NCI-H2081 (cell line): ENCODE measurements around the gene ZFX.

Source experiments
- DNase-seq, 2 experiments: peaks; one replicate each; lab custom pipeline; 2025; lab: John Stamatoyannopoulos, UW

Gene ZFX

GRCh38 chrX:24202465-24203031 is 53.0 kb downstream of the ZFX start:
- no peak for DNase-seq

- no peak for DNase-seq
Observed at GRCh38 chrX:24203072-24203808, 53.7 kb downstream of the ZFX start.

DNA sequence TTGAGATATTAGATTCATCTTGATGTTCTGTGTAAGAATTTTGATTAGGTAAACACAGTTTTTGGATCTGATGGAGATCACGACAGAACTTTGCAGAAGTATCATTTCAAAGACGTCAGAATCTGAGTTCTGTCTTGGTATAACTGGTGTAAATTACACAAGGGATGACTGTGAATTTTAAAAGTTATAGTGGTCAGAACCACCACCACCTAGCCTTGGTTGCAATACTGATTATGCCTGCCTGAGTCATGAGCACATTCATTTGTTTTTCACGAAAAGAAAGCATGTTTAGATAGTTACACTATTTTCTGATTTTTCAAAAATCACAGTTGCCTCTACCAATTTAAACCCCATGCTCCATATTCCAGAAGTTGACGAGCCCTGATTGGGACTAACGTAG is 54.8 kb downstream of the ZFX start:
- no peak for DNase-seq

- no peak for DNase-seq
Observed at GRCh38 chrX:24204958-24205357, 55.4 kb downstream of the ZFX start.

DNA sequence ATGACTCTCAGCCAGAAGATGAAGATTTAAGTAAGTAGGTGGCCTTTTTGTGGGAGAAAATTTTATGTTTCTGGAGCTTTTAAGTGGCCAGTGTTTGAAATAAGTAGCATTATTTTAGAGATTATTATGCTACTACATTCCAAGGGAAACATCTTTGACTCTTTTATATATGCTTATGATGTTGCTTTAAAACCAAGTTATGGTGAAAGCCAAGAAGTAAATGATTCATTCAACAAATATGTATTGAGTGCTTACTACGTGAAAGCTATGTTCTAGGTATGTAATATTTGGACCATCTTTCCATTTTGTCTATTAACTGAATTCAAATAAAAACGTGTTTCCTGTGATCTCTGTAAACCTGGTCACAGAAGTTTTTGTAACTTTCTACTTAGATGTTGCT is 58.3 kb downstream of the ZFX start:
- no peak for DNase-seq

DNA sequence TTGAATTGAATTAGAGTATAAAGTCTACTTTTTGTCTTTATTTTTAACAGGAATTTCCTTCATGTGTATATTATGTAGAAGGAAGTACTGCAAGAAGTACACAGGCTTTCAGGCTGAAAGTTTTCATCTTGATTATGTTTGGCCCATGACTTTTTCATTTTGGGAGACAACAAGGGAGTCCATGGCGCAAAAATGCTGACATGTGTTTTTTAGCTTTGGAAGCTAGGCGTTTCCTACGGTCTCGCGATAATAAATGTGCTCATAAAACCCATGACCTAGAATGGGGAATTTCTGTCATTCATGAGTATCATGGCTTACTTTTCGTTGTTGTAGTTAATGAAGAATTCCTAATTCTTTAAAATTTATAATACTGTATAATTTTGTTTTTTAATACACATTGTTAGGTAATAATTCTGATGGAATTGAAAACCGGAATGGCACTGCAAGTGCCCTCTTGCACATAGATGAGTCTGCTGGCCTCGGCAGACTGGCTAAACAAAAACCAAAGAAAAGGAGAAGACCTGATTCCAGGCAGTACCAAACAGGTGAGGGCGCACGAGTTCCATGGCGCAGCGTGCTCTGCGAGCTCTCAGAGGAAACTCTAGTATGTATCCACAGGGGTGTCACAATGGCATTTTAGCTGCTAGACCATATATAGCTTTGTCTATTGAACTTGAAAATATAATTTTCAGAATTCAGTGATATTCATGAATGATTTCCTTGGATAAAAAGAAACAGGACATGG is 59.1 kb downstream of the ZFX start:
- no peak for DNase-seq

DNA sequence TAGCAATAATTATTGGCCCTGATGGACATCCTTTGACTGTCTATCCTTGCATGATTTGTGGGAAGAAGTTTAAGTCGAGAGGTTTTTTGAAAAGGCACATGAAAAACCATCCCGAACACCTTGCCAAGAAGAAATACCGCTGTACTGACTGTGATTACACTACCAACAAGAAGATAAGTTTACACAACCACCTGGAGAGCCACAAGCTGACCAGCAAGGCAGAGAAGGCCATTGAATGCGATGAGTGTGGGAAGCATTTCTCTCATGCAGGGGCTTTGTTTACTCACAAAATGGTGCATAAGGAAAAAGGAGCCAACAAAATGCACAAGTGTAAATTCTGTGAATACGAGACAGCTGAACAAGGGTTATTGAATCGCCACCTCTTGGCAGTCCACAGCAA is 60.7 kb downstream of the ZFX start:
- no peak for DNase-seq

DNA sequence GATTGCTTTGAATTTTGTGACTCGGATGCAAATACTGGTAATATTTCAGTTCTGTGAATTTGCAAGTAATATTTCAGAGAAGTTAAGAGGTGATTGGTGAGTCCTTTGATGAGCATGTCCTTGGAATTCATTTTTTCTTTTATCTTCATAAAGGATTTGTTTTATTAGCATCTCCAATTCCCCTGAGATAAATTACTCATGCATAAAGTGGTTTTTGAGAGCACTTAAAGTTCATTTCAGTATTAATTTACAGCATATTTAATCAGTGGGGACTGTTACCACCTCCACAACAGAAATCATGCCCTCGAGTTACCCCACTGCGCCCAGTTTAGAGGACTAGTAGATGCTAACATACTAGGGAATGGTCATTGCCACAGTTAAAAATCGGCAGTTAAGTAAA is 65.0 kb downstream of the ZFX start:
- no peak for DNase-seq

GRCh38 chrX:24215272-24215671 is 65.7 kb downstream of the ZFX start:
- no peak for DNase-seq

GRCh38 chrX:24216037-24216436 is 66.5 kb downstream of the ZFX start:
- no peak for DNase-seq

GRCh38 chrX:24216827-24217226 is 67.3 kb downstream of the ZFX start:
- no peak for DNase-seq

DNA sequence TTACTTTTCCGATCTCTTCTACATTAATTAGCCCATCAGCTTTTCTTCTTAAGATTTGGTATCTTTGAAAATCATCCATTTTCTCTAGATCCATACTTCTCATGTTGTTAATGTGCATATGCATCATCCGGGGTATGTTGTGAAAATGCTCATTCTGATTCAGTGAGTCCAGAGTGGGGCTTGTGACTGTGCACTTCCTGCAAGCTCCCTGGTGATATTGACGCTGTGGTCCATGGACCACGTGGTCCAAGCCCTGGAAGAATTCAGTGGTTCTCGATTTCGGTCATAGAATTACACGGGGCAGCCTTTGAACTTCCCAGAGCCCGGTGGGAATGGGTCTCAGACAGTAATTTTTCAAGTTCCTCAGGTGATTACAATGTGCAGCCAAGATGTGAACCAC is 69.8 kb downstream of the ZFX start:
- no peak for DNase-seq

DNA sequence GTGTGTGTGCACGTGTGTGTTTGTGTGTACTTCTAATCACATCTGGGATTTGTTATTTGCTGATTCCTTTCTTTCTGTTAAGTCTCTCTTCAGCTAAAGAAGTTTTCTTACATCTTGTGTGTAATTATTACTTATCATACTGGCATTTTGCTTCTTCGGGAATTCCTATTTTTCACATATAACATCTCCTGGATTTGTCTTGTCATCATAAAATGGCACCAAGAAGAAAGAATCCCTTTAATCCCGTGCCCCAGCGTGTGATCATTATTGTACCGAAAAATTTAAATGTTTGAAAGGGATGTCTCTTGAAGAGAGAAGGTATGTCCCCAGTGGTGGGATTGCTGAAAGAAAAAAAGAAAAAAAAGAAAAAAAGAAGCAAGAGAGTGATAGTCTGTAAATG is 72.3 kb downstream of the ZFX start:
- no peak for DNase-seq

DNA sequence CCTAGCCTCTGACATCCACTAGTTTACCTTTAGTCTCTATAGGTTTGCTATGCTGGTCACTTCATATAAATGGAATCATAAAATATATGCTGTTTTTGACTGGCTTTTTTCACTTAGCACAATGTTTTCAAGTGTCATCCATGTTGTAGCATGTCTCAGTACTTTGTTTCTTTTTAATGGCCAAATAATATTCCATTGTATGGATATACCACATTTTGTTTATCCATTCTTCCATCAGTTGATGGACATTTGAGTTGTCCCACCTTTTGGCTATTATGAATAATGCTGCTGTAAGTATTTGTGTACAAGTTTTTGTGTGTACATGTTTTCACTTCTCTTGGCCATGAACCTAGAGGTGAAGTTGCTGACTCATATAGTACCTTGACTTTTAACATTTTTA is 75.7 kb downstream of the ZFX start:
- DNase-seq = no peak

DNA sequence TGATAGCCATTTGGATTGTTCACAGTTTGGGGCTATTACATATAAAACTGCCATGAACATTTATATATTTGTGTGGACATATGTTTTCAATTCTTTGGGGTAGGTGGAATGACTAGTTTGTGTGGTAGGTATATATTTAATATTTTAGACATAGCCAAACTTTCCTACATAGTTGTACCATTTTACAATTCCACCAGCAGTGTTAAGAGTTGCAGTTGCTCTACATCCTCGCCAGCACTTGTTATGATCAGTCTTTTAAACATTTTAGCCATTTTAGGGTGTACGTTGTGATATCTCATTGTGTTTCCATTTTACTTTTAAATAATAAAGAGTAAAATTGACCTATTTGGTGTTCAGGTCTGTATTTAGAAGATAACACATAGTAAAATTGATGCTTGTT is 76.6 kb downstream of the ZFX start:
- no peak for DNase-seq

DNA sequence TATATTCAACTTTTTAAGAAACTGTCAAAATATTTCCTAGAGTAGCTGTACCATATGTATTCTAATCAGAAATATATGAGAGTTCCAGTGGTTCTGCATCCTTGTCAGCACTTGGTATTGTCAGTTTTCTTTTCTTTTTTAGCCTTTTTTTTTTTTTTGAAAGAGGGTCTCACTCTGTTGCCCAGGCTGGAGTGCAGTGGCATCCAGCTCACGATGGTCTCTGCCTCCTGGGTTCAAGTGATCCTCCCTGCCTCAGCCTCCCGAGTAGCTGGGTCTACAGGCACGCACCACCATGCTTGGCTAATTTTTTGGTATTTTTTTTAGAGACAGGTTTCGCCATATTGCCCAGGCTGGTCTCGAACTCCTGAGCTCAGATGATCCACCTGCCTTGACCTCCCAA is 79.1 kb downstream of the ZFX start:
- DNase-seq = no peak

DNA sequence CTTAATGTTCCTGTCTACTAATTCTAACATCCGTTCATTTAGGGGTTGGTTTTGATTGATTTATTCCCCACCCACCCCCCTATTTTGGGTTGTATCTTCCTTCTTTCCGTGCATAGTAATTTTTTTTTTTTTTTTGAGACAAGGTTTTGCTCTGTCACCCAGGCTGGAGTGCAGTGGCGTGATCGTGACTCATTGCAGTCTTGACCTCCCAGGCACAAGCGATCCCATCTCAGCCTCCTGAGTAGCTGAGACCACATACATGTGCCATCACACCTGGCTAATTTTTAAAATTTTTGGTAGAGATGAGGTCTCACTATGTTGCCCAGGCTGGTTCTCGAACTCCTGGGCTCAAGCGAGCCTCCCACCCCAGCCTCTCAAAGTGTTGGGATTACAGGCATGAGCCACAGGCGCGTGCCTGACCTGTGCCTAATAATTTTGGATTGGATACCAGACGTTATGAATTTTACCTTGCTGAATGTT is 79.9 kb downstream of the ZFX start:
- DNase-seq = no peak

- no peak for DNase-seq
Observed at GRCh38 chrX:24229976-24230375, 80.4 kb downstream of the ZFX start.

GRCh38 chrX:24231131-24231540 is 81.6 kb downstream of the ZFX start:
- DNase-seq = no peak

- no peak for DNase-seq
Observed at GRCh38 chrX:24231641-24232179, 82.2 kb downstream of the ZFX start.

- no peak for DNase-seq
Observed at GRCh38 chrX:24232796-24233195, 83.3 kb downstream of the ZFX start.

DNA sequence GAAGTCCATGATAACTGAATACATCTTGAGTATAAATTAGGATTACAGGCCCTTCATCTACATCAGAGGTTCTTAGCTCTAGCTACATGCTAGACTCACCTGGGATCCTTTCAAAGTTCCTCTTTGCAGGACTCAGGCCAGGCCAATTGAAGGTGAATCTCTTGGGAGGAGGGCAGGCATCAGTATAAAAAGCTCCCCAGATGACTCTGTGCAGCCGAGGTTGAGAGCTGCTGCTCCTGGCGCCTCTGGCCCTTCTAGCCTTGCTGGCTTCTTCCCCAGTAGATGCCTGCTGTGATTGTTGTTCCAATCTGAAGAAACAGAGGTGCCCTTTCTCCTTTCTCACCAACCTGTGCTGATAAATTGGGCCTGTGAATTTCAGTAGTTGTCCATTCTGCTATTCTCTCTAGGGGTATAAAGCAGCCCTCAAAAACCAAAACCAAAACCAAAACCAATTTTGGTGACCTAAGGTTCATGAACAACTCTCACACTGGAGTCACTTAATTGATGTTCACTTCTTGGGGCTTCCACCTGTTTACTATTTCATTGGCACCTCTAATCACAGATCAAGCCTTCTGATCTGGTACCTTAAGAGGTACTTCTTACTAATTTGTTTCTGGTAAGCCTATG is 85.7 kb downstream of the ZFX start:
- DNase-seq = no peak
